Neuron (in vitro differentiated cells): Measurements from ENCODE around the gene PRRC2B.

Experiments
- H2AFZ ChIP-seq: one replicate; pipeline ENCODE4 v1.6.1; 2013; ENCODE audit warnings: low read depth, mild to moderate bottlenecking, inconsistent platforms, low read length, moderate library complexity
- H3K27me3 ChIP-seq: one replicate; pipeline ENCODE4 v1.6.1; 2013; ENCODE audit warnings: low read length; ENCODE audit not compliant: insufficient read depth
- H3K36me3 ChIP-seq: one replicate; pipeline ENCODE4 v1.6.1; 2013; ENCODE audit warnings: low read length; ENCODE audit not compliant: insufficient read depth
- H3K4me1 ChIP-seq: one replicate; pipeline ENCODE4 v1.6.1; 2013; ENCODE audit warnings: low read length; ENCODE audit not compliant: insufficient read depth
- H3K4me3 ChIP-seq: 2 replicates; pipeline ENCODE4 v1.5.1; 2013; ENCODE audit warnings: mild to moderate bottlenecking, low read length, moderate library complexity
- H3K9me3 ChIP-seq: one replicate; pipeline ENCODE4 v1.6.1; 2013; ENCODE audit warnings: low read length

The PRRC2B gene

DNA sequence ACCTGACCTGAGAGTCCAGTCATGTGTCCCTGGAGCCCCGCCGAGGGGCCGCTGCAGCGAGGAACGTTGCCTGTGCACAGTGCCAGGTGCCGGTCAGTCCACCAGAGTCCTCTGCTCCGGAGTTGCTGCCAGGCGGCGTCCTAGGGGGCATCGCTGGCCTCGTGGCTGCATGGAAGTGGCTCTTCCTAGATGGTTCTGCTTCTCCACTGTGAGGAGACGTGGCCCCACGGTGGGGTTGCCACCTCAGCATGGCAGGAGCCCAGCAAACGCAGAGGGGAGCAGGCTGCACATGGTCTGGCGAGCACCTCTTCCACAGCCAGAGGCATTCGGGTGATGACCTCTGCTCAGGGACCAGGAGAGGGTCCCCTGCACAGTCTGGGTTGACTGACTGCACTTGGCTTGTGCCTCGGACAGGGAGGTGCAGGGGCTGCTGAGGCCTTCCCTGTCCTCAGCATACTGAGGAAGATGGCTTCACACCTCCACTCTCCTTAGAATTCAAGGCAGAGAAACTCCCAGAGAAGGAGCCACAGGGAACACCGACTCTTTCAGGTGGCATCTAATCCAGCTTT lies 83.0 kb downstream of the PRRC2B start:
- Histone ChIP-seq H3K4me1 (no peaks in the 10 kb centered on the region), H3K9me3 (no peaks in the 10 kb centered on the region), H3K27me3 (no peaks in the 10 kb centered on the region), H2AFZ (no peak overlapping the region), H3K4me3 (no peak overlapping the region), H3K36me3 (peaks cover 93% of the 10 kb centered on the region)

DNA sequence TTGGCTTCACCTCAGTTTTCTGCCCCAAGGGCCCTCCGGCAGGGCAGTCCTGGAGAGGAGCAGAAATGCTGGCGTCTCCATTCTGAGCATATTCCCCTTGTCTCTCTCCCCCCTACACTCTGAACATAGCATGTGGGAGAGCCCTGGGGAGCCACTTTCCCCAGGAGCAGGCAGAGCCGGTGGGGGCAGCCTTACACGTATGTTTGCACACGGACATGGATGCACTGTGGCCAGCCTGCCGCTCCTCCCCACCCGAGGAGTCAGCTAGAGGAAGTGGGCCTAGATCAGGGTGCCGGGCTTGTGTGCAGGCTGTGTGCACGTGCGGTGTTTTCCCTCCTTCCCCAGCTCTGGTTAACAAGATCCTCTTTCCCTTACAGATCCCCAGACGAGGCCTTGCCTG lies 83.5 kb downstream of the PRRC2B start:
- peaks cover 95% of the 10 kb centered on the region for H3K36me3 ChIP-seq
- no peak overlapping the region for H3K4me3 ChIP-seq
- no peaks in the 10 kb centered on the region for H3K4me1 ChIP-seq
- H3K27me3 ChIP-seq = no peaks in the 10 kb centered on the region
- no peaks in the 10 kb centered on the region for H3K9me3 ChIP-seq
- no peak overlapping the region for H2AFZ ChIP-seq

DNA sequence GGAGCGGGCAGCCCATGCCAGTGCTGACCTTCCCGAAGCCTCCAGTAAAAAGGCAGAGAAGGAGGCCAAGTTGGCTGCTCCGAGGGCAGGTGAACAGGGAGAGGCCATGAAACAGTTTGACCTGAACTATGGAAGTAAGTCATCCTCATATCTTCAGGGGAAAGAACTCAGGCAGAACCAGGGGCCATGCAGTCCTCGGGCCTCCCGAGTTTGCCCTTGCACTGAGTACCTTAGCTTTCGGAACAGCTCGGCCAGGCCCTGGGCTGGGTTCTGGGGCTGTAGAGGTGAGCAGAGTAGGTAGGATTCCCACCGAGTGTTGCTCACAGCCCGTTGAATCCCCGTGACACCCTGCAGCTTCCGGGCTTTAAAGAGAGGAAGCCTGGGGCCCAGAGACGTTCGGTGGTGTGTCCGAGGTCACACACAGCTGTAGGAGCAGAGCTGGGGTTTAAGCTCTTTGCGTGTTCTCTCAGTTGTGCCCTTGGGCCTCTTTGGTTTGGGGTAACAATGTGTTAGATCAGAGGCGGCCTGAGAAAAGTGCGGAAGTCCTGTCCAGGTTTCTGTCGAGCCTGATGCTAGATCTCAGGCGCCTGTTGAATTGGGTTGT lies 84.0 kb downstream of the PRRC2B start:
- Histone ChIP-seq H3K36me3 (peaks cover 96% of the 10 kb centered on the region), H3K4me3 (no peak overlapping the region), H3K27me3 (no peaks in the 10 kb centered on the region), H3K9me3 (no peaks in the 10 kb centered on the region), H2AFZ (no peak overlapping the region), H3K4me1 (no peaks in the 10 kb centered on the region)

DNA sequence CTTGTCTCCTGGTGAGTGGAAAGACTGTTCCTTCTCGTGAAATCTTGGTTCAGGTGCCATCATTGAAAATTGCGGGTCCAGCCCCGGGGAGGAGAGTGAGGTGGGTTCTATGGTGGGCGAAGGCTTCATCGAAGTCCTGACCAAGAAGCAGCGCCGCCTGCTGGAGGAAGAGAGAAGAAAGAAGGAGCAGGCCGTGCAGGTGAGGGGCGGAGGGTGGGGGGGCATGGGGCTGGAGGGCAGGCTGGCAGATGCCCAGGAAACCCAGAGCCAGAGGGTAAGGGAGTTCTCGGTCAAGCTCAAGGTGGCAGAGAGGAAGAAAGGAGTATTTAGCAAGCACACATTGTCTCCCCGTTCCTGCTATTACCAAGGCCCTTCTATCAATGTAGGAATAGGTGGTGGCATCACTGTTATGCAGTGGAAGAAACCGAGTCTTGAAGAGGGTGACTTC lies 84.6 kb downstream of the PRRC2B start:
- Histone ChIP-seq H3K4me1 (no peaks in the 10 kb centered on the region), H3K4me3 (no peak overlapping the region), H2AFZ (no peak overlapping the region), H3K36me3 (peaks cover 96% of the 10 kb centered on the region), H3K27me3 (no peaks in the 10 kb centered on the region), H3K9me3 (no peaks in the 10 kb centered on the region)

DNA sequence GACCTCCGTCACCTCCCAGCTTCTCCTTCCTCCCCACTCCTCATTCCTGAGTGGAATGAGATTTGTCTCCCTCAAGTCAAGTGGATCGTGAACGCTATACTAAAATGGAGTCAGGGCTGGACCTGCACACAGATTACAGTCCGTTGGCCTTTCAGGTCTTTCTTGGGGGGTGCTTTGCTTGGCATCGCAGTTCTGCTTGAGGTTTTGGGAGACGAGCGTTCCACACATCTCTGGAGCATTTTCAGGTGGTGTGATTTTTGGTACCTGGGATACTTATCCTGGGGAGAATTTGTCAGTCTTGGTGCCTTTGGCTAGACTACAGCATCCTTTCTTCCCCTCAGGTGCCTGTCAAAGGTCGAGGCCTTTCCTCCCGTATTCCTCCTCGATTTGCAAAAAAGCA lies 85.0 kb downstream of the PRRC2B start:
- Histone ChIP-seq H3K4me1 (no peaks in the 10 kb centered on the region), H3K9me3 (no peaks in the 10 kb centered on the region), H2AFZ (no peak overlapping the region), H3K4me3 (no peak overlapping the region), H3K36me3 (peaks cover 96% of the 10 kb centered on the region), H3K27me3 (no peaks in the 10 kb centered on the region)

DNA sequence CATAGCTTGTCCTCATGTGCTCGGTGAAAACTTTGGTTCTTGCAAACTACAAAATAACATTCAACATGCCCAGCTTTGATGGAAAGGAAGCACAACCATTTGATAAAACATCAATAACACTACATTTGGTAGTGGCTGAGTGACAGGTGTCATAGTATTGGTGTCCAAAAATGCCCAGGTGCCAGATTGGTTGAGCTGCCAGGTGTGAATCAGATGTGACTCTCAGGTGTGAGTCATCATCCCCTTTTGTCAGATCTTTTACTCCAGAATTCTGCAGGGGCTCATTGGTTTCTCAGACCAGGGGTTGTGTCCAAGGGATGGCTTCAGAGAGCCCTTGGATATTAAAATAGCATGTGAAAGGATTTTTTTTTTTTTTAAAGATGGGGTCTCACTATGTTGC lies 86.4 kb downstream of the PRRC2B start:
- no peaks in the 10 kb centered on the region for H3K27me3 ChIP-seq
- peaks cover 96% of the 10 kb centered on the region for H3K36me3 ChIP-seq
- H2AFZ ChIP-seq = no peak overlapping the region

DNA sequence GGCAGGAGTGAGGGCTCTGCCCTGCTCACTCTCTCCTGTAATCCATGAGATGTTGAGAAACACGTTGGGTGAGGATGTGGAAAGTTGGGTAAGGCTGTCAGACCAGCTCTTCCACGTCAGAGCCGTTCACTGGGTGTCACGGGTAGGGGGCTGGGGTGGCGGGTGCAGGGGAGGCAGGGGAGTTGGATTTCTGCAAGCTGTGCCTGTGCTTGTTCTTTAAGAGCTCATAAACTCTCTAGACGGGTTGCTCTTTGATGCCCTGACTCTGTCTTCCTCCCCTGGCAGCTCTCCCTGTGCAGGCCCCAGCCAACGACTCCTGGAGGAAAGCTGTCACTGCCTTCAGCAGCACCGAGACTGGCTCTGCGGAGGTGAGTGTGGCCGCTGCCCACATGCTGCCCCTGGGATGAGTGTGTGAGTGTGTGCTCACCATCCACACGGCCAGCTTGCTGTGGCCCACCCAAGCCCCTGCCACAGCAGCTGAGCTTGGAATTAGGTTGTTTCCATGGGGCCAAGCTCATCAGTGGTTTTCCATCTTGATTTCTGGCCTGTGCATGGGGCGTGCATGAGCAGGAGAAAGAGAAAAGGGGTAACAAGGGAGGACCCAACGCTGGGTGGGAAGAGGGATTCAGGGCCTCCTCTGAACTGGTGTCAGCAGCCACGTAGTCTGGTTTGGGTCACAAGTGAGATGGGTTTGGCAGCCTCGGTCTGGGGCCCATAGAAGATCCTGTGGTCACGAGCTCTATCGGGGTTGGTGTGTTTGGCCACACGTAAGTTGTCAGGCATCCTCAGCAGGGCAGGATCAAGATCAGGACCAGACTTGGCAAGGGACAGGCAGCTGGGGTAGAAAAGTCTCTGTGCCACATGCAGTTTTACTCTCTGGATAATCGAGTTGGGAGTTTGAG lies 87.8 kb downstream of the PRRC2B start:
- no peaks in the 10 kb centered on the region for H3K9me3 ChIP-seq

More for the DNA sequence above, 86.4 kb downstream of the PRRC2B start:
- no peak overlapping the region for H3K4me3 ChIP-seq
- no peaks in the 10 kb centered on the region for H3K4me1 ChIP-seq
- no peaks in the 10 kb centered on the region for H3K9me3 ChIP-seq

DNA sequence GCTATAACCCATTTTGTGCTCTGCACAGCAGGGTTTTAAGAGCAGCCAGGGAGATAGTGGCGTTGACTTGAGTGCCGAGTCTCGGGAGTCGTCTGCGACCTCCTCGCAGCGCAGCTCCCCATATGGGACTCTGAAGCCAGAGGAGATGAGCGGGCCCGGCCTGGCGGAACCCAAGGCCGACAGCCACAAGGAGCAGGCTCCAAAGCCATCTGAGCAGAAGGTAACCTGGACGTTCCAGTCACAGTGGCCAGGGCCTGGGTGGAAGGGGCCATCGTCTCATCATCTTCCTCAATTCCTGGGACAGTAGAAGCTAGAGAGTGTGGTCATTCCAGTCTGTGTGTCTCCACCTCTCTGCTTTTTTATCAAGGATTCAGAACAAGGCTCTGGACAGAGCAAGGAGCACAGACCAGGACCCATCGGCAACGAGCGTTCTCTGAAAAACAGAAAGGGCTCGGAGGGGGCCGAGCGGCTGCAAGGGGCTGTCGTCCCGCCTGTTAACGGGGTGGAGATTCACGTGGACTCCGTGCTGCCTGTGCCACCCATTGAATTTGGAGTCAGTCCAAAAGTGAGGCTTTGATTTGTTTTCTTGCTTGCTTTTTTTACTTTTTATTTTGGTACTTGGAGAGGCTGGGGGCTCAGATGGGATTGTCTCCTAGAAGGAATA lies 88.6 kb downstream of the PRRC2B start:
- Histone ChIP-seq H3K9me3 (no peaks in the 10 kb centered on the region), H2AFZ (no peak overlapping the region), H3K4me1 (no peaks in the 10 kb centered on the region), H3K4me3 (no peak overlapping the region), H3K27me3 (no peaks in the 10 kb centered on the region), H3K36me3 (peaks cover 96% of the 10 kb centered on the region)

More for the DNA sequence above, 87.8 kb downstream of the PRRC2B start:
- no peaks in the 10 kb centered on the region for H3K27me3 ChIP-seq
- no peak overlapping the region for H3K4me3 ChIP-seq
- H3K4me1 ChIP-seq = no peaks in the 10 kb centered on the region
- H3K36me3 ChIP-seq = peaks cover 96% of the 10 kb centered on the region
- H2AFZ ChIP-seq = no peak overlapping the region

DNA sequence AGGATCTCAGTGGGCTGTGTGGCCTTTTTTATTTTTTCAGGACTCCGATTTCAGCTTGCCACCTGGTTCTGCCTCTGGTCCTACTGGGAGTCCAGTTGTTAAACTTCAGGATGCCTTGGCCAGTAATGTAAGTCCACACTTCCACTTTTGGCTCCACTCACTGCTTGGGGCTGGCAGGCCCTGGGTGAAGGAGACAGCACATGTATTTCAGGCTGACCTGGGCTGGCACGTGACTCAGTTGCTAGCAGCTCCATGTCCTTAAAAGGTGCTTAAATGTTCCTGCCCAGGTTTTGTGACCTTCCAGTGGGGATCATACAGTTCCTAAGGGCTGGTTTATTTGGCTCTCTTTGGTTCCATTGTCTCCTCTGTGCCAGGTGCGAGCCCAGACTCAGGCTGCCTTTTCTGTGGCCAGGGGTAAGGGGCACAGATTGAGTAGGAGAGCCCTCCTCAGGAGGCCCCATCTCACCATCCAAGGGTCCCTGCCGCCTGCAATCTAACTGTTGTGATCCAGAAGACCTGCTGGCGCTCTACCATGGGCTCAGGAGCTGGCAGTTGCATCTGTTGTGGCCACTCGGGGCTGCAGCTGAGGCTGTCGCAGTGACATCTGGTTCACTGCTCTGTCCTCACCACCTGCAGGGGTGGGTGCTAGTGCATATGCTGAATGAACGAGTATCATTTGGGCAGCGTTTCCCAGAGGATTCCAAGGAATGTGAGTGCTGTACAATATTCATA lies 89.6 kb downstream of the PRRC2B start:
- Histone ChIP-seq H3K4me1 (no peaks in the 10 kb centered on the region), H2AFZ (no peak overlapping the region), H3K4me3 (no peak overlapping the region), H3K36me3 (peaks cover 96% of the 10 kb centered on the region), H3K9me3 (no peaks in the 10 kb centered on the region), H3K27me3 (no peaks in the 10 kb centered on the region)

DNA sequence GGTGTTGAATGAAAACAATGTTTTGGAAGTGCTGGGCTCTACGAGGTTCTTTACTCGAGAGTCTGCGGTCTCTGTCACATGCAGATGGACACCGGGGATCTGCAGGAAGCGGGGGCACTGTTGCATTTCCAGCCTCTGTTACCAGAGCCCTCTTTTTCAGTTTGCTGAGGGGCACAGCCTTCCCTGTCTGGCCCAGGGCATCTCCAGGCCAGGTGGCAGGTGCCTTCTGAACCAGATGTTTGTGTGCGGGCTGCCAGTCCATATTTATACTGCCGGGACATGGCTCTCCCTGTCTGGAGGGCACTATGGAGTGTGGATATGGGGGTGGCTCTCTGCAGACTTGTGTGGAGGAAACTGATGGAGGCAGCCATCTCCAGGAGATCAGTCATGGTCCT lies 90.2 kb downstream of the PRRC2B start:
- Histone ChIP-seq H3K9me3 (no peaks in the 10 kb centered on the region), H3K4me3 (no peak overlapping the region), H3K27me3 (no peaks in the 10 kb centered on the region), H2AFZ (no peak overlapping the region), H3K4me1 (no peaks in the 10 kb centered on the region), H3K36me3 (peaks cover 96% of the 10 kb centered on the region)

DNA sequence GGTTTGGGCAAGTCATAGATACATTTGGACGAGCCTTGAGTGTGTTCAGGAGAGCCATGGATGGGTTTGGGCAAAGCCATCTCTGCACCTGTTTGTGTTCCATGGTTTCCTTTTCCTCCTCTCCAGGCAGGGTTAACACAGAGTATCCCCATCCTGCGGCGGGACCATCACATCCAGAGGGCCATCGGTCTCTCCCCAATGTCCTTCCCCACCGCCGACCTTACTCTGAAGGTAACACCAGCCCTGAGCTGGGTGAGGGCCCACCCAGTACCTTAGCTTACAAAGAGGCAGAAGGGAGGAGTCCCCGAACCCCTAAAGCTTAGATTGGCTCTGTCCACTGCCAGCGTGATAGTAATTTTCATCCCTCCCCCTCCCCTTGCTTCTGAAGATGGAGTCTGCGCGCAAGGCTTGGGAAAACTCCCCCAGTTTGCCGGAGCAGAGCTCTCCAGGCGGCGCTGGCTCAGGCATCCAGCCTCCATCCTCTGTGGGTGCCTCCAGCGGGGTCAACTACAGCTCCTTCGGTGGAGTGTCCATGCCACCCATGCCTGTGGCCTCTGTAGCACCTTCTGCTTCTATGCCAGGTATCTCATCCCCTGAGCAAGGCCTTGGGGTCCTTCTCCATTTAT lies 90.8 kb downstream of the PRRC2B start:
- Histone ChIP-seq H3K9me3 (no peaks in the 10 kb centered on the region), H3K27me3 (no peaks in the 10 kb centered on the region), H3K4me3 (no peak overlapping the region), H3K36me3 (peaks cover 96% of the 10 kb centered on the region), H3K4me1 (no peaks in the 10 kb centered on the region), H2AFZ (no peak overlapping the region)

DNA sequence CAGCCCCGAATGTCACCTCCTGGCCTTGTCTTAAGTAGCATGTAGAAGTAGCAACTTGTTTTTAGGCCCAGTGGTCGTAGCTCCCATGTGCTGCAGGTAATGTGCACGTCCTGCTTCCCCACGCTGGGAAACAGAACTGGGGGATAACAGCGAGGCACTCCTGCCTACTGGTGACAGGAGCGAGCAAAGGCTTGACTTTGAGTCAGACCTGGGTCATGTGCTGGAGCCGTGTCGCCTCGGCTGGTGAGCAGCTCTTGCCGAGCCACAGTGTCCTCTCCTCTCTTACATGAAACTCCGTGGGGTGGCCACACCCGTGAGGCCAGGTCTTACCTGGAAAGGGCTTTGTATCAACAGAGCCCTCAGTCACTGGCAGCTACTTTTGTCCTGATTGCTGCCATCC lies 91.3 kb downstream of the PRRC2B start:
- peaks cover 96% of the 10 kb centered on the region for H3K36me3 ChIP-seq
- no peaks in the 10 kb centered on the region for H3K4me1 ChIP-seq
- no peaks in the 10 kb centered on the region for H3K27me3 ChIP-seq
- H2AFZ ChIP-seq = no peak overlapping the region
- H3K9me3 ChIP-seq = no peaks in the 10 kb centered on the region
- no peak overlapping the region for H3K4me3 ChIP-seq
